GM18870 (cell line): ENCODE data around the gene CHST15.

Experiments used
- ATAC-seq: cut with Tn5 transposase; IDR thresholded peaks from one replicate; pipeline ENCODE4 v1.9.1; 2021; ENCODE audit warnings: moderate library complexity; ENCODE audit not compliant: unreplicated experiment

The CHST15 gene

DNA sequence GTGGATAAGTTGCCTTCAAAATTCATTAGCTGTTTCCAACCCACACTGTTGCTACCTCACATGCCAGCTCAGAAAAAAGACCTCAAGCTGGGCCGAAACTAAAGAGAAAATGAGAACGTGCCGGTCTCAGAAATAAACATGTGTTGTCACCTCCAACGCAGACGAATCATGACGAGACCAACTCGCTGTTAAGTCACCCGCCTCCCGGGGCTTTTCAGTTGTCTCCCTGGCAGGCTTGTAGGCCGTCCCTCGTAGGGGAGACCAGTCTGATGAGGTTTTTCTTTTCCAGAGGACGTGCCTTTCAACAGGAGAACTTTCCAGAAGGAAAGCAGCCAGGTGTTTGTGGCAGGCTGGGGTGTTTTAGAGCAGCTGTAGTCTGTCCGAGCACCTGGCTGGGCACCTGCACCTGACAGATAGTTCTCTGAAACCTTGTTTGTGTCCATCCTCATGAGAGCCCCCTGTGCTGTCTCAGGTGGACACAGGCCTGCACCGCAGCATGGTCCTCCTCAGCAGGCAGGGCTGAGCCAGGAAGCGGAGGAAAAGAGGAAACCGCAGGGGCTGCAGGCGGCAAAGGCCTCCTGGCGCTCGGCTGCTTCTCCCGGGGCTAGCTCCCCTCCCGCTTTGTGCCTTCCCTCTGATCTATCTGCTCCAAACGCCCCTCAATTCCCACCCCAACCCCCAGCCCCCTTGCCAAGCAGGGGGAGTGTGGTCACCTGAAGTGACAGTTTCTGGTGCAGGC, 78.8 kb downstream of the CHST15 start:
- no peak for ATAC-seq

DNA sequence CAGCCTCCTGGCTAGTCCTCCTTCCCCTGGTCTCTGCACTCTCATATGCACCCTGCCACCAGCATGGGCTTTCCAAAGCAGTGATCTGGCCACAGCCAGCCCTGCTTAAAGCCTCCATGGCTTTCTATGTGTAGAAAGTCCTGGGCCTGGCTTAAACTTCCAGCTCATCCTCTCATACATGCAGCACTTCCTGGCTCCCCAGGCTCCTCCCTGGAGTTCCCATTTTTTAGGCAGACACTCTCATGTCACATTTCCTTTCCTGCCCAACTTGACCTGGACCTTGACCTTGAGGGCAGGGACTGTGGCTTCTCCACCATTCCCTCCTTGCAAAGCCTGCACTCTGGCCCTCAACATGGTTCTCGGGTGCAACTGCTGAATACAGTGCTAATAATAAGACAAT, 79.5 kb downstream of the CHST15 start:
- ATAC-seq, result no peak

DNA sequence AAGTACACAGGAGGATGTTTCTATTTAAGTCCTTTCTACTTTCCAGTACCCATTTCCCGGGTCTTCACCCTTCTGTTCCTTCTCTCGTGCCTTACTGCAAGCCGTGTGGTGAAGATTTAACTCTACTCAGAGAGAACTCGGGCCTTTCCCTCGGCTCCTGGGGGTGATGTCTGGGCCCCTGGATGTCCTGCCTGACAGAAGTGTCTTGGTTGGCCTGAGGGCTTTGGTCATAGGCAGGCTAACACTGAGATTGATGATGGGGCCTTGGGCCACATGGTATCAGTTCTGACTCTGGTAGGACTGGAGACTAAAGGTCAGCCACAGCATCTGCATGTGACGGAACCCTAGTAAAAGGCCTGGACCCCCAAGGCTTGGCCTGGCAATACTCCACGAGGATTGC, 80.4 kb downstream of the CHST15 start:
- no peak for ATAC-seq

GRCh38 chr10:124012583-124012982, 80.8 kb downstream of the CHST15 start:
- no peak for ATAC-seq

- ATAC-seq, result no peak
Measured at GRCh38 chr10:124012066-124012465, 81.3 kb downstream of the CHST15 start.

GRCh38 chr10:124011464-124011863, 81.9 kb downstream of the CHST15 start:
- no peak for ATAC-seq

DNA sequence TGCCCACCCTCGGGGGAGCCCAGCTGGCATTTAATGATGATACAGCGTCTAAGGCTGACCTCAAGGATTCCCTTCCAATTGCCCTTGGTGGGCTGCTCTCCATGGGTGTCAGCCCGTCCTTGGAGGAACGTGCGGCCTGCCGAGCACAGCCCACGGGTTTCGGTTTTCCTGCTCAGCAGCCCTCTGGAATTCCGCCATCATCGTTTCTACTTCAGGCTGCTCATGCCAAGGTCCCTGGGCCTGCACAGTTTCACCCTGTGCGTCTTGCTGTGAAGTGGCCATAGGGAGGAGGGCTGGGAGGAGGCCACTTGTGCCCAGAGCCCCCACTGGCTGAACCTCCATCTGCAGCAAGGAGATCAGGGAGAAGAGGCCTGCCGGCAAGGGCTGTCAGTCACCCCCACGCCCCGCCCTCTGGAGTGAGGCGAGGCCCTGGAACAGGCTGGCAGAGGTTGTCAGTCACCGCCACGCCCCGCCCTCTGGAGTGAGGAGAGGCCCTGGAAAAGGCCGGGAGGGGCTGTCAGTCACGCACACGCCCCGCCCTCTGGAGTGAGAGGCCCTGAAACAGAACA, 82.8 kb downstream of the CHST15 start:
- no peak for ATAC-seq

DNA sequence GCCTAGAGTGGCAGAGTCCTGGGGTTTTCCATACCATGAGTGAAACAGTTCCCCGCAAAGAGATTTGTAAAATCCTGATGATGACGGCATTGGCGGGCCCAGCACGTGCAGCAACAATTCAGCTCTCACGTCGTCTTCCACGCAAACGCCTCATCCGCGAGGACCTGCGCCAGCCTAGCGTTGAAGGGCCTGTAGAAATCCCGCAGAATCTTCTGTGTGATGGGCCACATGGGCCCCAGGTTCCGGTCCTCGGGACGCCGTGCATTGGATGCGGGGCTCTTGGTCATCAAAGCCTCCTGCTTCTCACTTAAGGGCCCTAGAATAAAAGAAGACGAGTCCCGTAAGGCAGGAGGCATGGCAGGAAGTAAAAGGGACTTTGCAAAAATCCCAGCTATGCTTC, 83.4 kb downstream of the CHST15 start:
- ATAC-seq, result no peak

DNA sequence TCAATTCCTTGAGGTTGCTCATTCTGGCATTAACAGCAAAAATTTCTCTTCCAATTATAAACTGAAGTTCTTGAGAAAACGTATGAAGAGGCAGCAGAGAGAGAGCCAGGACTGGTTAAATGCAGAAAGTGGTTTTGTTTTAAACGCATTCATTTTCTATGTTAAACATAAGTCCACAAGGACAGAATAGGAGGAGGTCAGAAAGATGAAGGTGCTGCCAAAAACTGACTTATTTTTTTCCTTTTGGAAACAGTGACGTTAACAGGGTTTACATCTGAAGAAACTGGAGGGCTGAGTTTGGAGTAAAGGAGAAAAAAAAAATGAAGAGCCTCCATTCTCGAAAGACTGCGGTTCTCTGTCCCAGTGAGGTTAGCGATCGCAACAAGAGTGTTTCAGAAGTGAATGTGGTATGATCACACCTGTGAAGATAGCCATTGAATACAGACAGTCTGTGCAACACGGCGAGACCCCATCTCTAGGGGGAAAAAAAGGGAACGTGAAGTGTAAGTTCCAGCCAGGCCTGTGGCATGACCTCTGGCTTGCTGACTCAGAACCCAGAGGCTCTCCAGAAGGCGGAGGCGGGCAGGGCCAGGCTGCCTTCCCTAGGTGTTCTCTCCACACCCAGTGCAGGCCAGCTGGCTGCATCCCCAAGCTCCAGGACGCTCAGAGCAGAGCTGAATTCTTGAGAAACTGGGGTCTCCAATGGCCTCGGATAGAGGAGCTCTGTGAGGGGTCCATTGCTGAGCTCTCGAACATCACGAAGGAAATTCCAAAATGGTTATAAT, 84.0 kb downstream of the CHST15 start:
- no peak for ATAC-seq

- no peak for ATAC-seq
Measured at GRCh38 chr10:124008681-124009080, 84.7 kb downstream of the CHST15 start.

- no peak for ATAC-seq
Measured at GRCh38 chr10:124008187-124008586, 85.2 kb downstream of the CHST15 start.

GRCh38 chr10:124007773-124008145, 85.6 kb downstream of the CHST15 start:
- no peak for ATAC-seq

DNA sequence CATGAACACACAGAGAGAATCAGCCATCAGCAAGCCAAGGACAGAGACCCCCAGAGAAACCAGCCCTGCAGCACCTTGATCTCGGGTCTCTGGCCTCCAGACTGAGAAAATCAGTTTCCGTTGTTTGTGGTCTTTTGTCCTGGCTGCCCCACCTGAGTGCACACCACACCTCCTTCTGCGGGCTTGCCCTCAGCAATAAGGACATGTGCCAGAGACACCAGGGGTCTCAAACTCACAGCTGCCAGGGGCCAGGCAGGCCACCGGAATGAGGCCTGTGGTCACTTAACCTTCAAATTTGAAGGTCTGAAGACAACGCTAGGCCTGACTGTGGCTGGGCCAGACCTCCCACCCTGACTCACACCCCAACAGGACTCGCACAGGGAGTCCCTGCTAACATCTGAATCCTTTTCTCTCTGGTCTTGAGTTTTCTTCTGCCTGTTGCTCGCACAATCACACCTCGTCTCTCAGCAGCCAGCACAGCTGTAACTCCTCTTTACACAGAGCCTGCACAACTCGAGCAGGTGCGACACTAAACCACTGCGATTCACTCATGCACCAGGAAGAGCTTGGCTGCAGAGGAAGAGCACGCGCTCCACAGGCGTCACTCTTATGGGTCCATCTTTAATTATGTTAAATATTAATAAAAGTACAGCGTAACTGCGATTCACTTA, 86.2 kb downstream of the CHST15 start:
- ATAC-seq, result no peak

DNA sequence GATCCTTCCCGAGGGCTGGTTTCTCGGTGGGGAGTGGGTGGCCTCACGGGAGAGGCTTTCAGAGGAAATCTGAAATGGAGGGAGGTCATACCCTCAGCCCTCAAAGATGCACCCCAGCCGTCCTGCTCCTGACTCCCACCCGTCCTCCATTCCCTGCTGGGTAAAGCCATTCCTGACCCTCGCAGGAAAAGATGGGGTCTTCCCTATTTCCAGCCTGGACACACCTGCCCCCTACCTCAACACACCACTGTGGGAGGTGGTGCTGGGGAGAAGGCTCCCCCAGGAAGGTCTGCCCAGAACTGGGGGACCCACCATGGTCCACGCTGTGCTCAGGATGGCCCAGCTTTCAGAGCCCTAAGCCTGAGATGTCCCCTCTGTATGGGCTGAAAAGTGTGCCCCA, 86.9 kb downstream of the CHST15 start:
- no peak for ATAC-seq

- no peak for ATAC-seq
Measured at GRCh38 chr10:124005991-124006392, 87.4 kb downstream of the CHST15 start.

- no peak for ATAC-seq
Measured at GRCh38 chr10:124005091-124005490, 88.3 kb downstream of the CHST15 start.

- no peak for ATAC-seq
Measured at GRCh38 chr10:124004663-124005004, 88.8 kb downstream of the CHST15 start.

DNA sequence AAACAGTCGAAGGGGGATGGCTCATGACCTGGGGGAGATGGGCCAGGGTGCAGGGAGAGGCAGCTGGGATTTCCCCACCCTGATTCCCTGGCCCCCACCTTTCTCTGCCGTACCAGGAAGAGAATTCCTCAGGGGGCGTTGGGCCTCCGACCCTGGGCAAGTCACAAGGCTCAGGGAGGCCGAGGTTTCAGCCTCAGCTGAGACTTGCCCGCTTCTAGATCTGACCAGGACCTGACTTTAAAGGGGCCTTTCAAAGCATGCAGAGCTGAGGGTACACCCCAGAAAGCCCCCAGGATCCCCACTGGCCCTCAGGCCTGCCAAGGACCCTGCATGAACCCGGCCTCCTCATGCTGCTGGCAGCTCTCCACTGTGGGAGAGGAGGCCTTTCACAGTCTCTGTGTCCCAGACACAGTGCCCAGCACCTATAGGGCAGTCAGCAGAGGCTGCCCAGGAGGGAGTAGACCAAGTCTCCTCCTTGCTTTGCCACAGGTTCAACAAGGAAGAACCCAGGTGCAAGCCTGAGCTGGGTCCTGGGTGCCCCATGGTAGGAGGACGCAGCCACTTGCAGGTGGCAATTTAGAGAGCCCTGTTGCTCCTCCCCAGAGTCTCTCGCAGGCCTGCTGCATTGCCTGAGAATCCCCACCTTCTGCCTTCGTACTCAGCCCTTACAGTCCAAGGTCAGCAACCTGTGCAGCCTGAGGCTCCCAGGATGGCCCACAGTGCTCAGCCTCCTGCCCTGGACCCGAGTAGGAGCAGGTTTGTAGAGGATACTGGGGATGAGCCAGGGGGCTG, 89.3 kb downstream of the CHST15 start:
- ATAC-seq, result no peak

GRCh38 chr10:124003481-124003870, 89.9 kb downstream of the CHST15 start:
- ATAC-seq, result no peak

- ATAC-seq, result no peak
Measured at GRCh38 chr10:124003070-124003419, 90.4 kb downstream of the CHST15 start.
